A172 (cell line): ENCODE data around the gene CLCC1. TPM values are rescaled to one million over a fixed set of nuclear protein-coding genes. Genes with fewer than 3 reads are reported as not detected.

Source experiments
- total RNA-seq: library from RNA; depleted of rRNA; stranded (reverse); fragments of >200 nt; shearing (Covaris generic); gene quantifications from 2 replicates; pipeline ENCODE4 v1.2.3, GENCODE V29; 2014; rRNA removed

CLCC1 gene
- total RNA-seq, 1 experiment from 2014 or later = 39.7 TPM

Other genes with a start within 250 kb of the CLCC1 start
- gene STXBP3, start 216.8 kb downstream of the CLCC1 start, total RNA-seq = 54.5 and 63.2 TPM in 2 replicates
- gene AKNAD1, start 106.4 kb downstream of the CLCC1 start, total RNA-seq = 2.1 TPM in 1 of 2 replicates, not detected in the other
- 33.4 and 38.6 TPM in 2 replicates for gene GPSM2, start 86.5 kb downstream of the CLCC1 start, total RNA-seq
- gene WDR47, start 78.6 kb upstream of the CLCC1 start, total RNA-seq = 19.5 and 29.4 TPM in 2 replicates
- 66.7 and 78.1 TPM in 2 replicates for gene TAF13, start 112.5 kb upstream of the CLCC1 start, total RNA-seq
- gene TMEM167B, start 127.3 kb upstream of the CLCC1 start, total RNA-seq = 16.0 and 17.2 TPM in 2 replicates
- 1.7 and 3.2 TPM in 2 replicates for gene ELAPOR1, start 150.6 kb upstream of the CLCC1 start, total RNA-seq